Esophagus squamous epithelium (tissue), 5 donors: ENCODE data around the gene CILP2. TPM values are rescaled to one million over a fixed set of nuclear protein-coding genes. Genes with fewer than 3 reads are reported as not detected.

Source experiments
- DNase-seq: peaks from one replicate; lab custom pipeline; 2025; lab: John Stamatoyannopoulos, UW
- H3K27ac ChIP-seq, 4 donors: fragments of 200-600 bp; sonication (generic); one replicate each; pipeline ENCODE4 v1.5.1; 2016 to 2019; ENCODE audit warnings: mild to moderate bottlenecking in 1 of 4
- H3K27me3 ChIP-seq, 4 donors: fragments of 200-600 bp; sonication (generic); 1 replicate in 3 of 4; 2 replicates in 1 of 4; pipeline versions ENCODE4 v1.5.1 to v1.6.0; 2017 to 2021; ENCODE audit warnings: antibody characterized with exemption in 1 of 4
- H3K36me3 ChIP-seq, 3 donors: fragments of 200-600 bp; sonication (generic); one replicate each; pipeline ENCODE4 v1.5.1; 2016 to 2019
- H3K4me1 ChIP-seq, 3 donors: fragments of 200-600 bp; sonication (generic); one replicate each; pipeline ENCODE4 v1.5.1; 2017 to 2019
- H3K4me3 ChIP-seq, 4 donors: fragments of 200-600 bp; sonication (generic); 1 replicate in 3 of 4; 2 replicates in 1 of 4; pipeline ENCODE4 v1.5.1; 2016 to 2019; ENCODE audit warnings: mild to moderate bottlenecking in 2 of 4, moderate library complexity in 1 of 4
- H3K9me3 ChIP-seq, 3 donors: fragments of 200-600 bp; sonication (generic); one replicate each; pipeline ENCODE4 v1.5.1; 2016 to 2019
- POLR2A ChIP-seq, 4 donors: fragments of 450-650 bp; IDR thresholded peaks; one replicate each; pipeline ENCODE4 v1.6.1; 2017; ENCODE audit warnings: antibody characterized with exemption in 4 of 4, mild to moderate bottlenecking in 4 of 4, moderate library complexity in 3 of 4
- WGBS, 2 donors: methylation state at CpG; one replicate each; pipeline ENCODE4 v1.1.5; 2018; 5-methylcytosine and 5-hydroxymethylcytosine counted together
- intact Hi-C: fragments of 100-400 bp; cut with DNase I; formaldehyde crosslinking; loops from one replicate; pipeline ENCODE4 v1.15.0; 2022
- total RNA-seq, 4 donors: library from RNA; depleted of rRNA; stranded (reverse); fragments of >200 nt; gene quantifications; one replicate each; pipeline ENCODE4 v1.1.0, GENCODE V29; 2016
- TF ChIP-seq, protein P1 (sequence below), 6 experiments: fragments of 450-650 bp in 4 of 6; fragments of 200-600 bp in 2 of 6; sonication (generic) in 2 of 6; IDR thresholded peaks; one replicate each; pipeline ENCODE4 v1.5.1; 2016 to 2019; ENCODE audit warnings: antibody characterized with exemption in 6 of 6, mild to moderate bottlenecking in 4 of 6, moderate library complexity in 4 of 6
- donor health status: DM: yes; HTN: yes; CAD: no.

Gene CILP2
- total RNA-seq, 4 donors from 2014 or later: under 0.01 TPM; not detected in 3

GRCh38 chr19:19567391-19567790 is 29.3 kb downstream of the CILP2 start:
- no peaks in the 10 kb centered on the region for H3K4me1 ChIP-seq
- H3K4me3 ChIP-seq: no peak overlapping the region
- intact Hi-C loops: no loop called here
- DNase-seq: no peak
- WGBS, 2 donors: 60 to 80% methylated on average over 1 to 2 of the region's 3 CpGs
- H3K36me3 ChIP-seq: no peaks in the 10 kb centered on the region
- TF ChIP-seq POLR2A (IDR thresholded peaks at IDR 0.05): no peak
- TF ChIP-seq, protein P1, sequence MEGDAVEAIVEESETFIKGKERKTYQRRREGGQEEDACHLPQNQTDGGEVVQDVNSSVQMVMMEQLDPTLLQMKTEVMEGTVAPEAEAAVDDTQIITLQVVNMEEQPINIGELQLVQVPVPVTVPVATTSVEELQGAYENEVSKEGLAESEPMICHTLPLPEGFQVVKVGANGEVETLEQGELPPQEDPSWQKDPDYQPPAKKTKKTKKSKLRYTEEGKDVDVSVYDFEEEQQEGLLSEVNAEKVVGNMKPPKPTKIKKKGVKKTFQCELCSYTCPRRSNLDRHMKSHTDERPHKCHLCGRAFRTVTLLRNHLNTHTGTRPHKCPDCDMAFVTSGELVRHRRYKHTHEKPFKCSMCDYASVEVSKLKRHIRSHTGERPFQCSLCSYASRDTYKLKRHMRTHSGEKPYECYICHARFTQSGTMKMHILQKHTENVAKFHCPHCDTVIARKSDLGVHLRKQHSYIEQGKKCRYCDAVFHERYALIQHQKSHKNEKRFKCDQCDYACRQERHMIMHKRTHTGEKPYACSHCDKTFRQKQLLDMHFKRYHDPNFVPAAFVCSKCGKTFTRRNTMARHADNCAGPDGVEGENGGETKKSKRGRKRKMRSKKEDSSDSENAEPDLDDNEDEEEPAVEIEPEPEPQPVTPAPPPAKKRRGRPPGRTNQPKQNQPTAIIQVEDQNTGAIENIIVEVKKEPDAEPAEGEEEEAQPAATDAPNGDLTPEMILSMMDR (IDR thresholded peaks at IDR 0.05): no peak
- H3K27ac ChIP-seq: no peak overlapping the region
- no peaks in the 10 kb centered on the region for H3K9me3 ChIP-seq
- no peaks in the 10 kb centered on the region for H3K27me3 ChIP-seq

- TF ChIP-seq, protein P1 (IDR thresholded peaks at IDR 0.05): no peak
- no peak for TF ChIP-seq POLR2A (IDR thresholded peaks at IDR 0.05)
- no peak for DNase-seq
- Histone ChIP-seq H3K36me3 (no peaks in the 10 kb centered on the region), H3K27ac (no peak overlapping the region), H3K4me3 (no peak overlapping the region), H3K27me3 (no peaks in the 10 kb centered on the region), H3K4me1 (no peaks in the 10 kb centered on the region), H3K9me3 (no peaks in the 10 kb centered on the region)
- intact Hi-C loops: no loop called here
- WGBS, 2 donors: 90% methylated on average over 13 to 17 of the region's 25 CpGs
Observed at GRCh38 chr19:19568802-19569756, 31.0 kb downstream of the CILP2 start.

DNA sequence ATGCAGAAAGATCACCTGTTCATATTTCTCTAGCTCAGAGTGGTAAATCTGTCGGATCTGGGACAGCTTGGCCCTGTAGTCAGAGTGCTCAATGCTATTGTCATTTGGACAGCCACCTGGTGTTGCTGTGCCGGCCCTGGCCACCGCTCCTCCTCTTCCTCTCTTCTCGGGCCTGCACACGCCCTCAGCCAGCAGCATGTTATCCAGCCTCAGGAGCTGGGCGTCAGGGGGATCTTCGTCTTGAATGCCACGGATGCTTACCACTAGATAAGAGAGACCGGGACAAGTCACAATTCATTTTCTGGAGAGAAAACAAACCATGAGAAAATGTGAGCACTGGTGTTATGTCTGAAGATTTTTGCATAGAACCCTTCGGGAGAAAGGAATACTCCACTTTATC is 32.5 kb downstream of the CILP2 start:
- Histone ChIP-seq H3K4me3 (no peak overlapping the region), H3K9me3 (no peaks in the 10 kb centered on the region), H3K27ac (no peak overlapping the region), H3K27me3 (no peaks in the 10 kb centered on the region), H3K36me3 (no peaks in the 10 kb centered on the region), H3K4me1 (no peaks in the 10 kb centered on the region)
- 83 to 86% methylated on average over 5 to 8 of the region's 10 CpGs for WGBS, 2 donors
- DNase-seq: no peak
- TF ChIP-seq, protein P1 (IDR thresholded peaks at IDR 0.05): no peak
- TF ChIP-seq POLR2A (IDR thresholded peaks at IDR 0.05): no peak
- intact Hi-C loops: no loop called here

DNA sequence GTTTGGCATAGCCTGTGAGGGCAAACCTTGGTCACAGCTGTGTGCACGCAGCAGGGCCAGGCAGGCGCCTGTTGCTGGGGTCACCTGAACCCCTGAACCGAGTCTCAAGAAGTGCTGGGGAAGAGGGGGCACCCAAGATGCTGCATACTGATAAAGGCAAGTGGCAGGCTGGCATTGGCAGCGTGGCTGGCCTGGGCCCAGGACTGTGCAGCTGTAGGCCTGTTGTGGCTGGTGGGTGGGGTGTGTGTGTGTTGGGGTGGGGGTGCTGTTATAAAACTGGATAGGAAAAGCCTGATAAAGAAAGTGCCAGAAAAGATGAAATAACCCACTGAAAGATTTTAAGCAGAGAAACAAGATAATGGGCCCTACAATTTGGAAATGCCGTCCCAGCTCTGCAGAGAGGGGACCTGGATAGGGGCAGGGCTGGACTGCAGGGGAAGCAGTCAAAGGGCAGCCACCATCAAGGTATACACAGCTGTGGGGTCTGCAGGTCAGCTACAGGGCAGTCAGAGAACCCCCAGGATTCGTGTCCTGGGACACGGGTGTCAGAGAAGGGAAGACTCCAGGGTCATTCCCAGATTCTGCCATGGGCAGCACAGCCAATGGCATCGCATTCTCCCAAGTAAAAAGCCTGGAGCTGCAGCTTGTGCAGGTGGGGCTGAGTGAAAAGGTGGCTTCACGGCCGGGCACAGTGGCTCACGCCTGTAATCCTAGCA is 33.2 kb downstream of the CILP2 start:
- intact Hi-C loops: no loop called here
- DNase-seq: no peak
- no peaks in the 10 kb centered on the region for H3K36me3 ChIP-seq
- WGBS, 2 donors: 84 to 88% methylated on average over 7 to 8 of the region's 11 CpGs
- H3K4me3 ChIP-seq: no peak overlapping the region
- H3K27ac ChIP-seq: no peak overlapping the region
- H3K27me3 ChIP-seq: no peaks in the 10 kb centered on the region
- no peaks in the 10 kb centered on the region for H3K9me3 ChIP-seq
- no peaks in the 10 kb centered on the region for H3K4me1 ChIP-seq
- TF ChIP-seq, protein P1 (IDR thresholded peaks at IDR 0.05): no peak
- TF ChIP-seq POLR2A (IDR thresholded peaks at IDR 0.05): no peak

GRCh38 chr19:19575411-19575810 is 37.3 kb downstream of the CILP2 start:
- no peaks in the 10 kb centered on the region for H3K4me1 ChIP-seq
- H3K27ac ChIP-seq: no peak overlapping the region
- 87 to 88% methylated on average over 4 to 5 of the region's 6 CpGs for WGBS, 2 donors
- H3K27me3 ChIP-seq: no peaks in the 10 kb centered on the region
- intact Hi-C loops: no loop called here
- H3K36me3 ChIP-seq: no peaks in the 10 kb centered on the region
- H3K4me3 ChIP-seq: no peak overlapping the region
- no peak for DNase-seq
- no peak for TF ChIP-seq POLR2A (IDR thresholded peaks at IDR 0.05)
- TF ChIP-seq, protein P1 (IDR thresholded peaks at IDR 0.05): no peak
- H3K9me3 ChIP-seq: no peaks in the 10 kb centered on the region
